Immature natural killer cell (primary cell): Measurements from ENCODE around the gene ABCC4. TPM values are rescaled to one million over a fixed set of nuclear protein-coding genes. Genes with fewer than 3 reads are reported as not detected.

Experiments used
- DNase-seq, 3 donors: peaks; one replicate each; pipeline ENCODE4 v3.0.0; 2022; ENCODE audit warnings: mixed read lengths in 1 of 3
- H3K27ac Mint-ChIP-seq, 6 donors: one replicate each; pipeline ENCODE4 v1.8.0; 2020; ENCODE audit warnings: mixed read lengths in 6 of 6, mild to moderate bottlenecking in 5 of 6, inconsistent platforms in 4 of 6, moderate library complexity in 3 of 6
- H3K27me3 Mint-ChIP-seq, 3 donors: one replicate each; pipeline ENCODE4 v1.8.0; 2020 to 2021; ENCODE audit warnings: low read depth in 3 of 3, mild to moderate bottlenecking in 3 of 3, mixed read lengths in 3 of 3, moderate library complexity in 3 of 3, inconsistent platforms in 1 of 3
- H3K36me3 Mint-ChIP-seq, 3 donors: one replicate each; pipeline ENCODE4 v1.8.0; 2020; ENCODE audit warnings: mixed read lengths in 3 of 3, inconsistent platforms in 2 of 3, mild to moderate bottlenecking in 2 of 3
- H3K4me1 Mint-ChIP-seq, 2 donors: one replicate each; pipeline ENCODE4 v1.8.0; 2020; ENCODE audit warnings: inconsistent platforms in 2 of 2, mild to moderate bottlenecking in 2 of 2, mixed read lengths in 2 of 2, moderate library complexity in 1 of 2
- H3K4me3 Mint-ChIP-seq, 5 donors: one replicate each; pipeline ENCODE4 v1.8.0; 2020; ENCODE audit warnings: mild to moderate bottlenecking in 5 of 5, mixed read lengths in 5 of 5, inconsistent platforms in 3 of 5, moderate library complexity in 3 of 5
- H3K9me3 Mint-ChIP-seq, 6 donors: one replicate each; pipeline ENCODE4 v1.8.0; 2020; ENCODE audit warnings: mild to moderate bottlenecking in 6 of 6, mixed read lengths in 6 of 6, inconsistent platforms in 4 of 6, moderate library complexity in 3 of 6
- polyA plus RNA-seq, 3 donors: library from polyadenylated mRNA; unstranded; fragments of 300-500 nt; fragmentation: Illumina TruSeq; gene quantifications; one replicate each; pipeline ENCODE4 v1.2.3, GENCODE V29; 2021

Gene ABCC4
- polyA plus RNA-seq, 3 donors from 2014 or later: 2.8 to 3.9 (median 3.0) TPM

DNA sequence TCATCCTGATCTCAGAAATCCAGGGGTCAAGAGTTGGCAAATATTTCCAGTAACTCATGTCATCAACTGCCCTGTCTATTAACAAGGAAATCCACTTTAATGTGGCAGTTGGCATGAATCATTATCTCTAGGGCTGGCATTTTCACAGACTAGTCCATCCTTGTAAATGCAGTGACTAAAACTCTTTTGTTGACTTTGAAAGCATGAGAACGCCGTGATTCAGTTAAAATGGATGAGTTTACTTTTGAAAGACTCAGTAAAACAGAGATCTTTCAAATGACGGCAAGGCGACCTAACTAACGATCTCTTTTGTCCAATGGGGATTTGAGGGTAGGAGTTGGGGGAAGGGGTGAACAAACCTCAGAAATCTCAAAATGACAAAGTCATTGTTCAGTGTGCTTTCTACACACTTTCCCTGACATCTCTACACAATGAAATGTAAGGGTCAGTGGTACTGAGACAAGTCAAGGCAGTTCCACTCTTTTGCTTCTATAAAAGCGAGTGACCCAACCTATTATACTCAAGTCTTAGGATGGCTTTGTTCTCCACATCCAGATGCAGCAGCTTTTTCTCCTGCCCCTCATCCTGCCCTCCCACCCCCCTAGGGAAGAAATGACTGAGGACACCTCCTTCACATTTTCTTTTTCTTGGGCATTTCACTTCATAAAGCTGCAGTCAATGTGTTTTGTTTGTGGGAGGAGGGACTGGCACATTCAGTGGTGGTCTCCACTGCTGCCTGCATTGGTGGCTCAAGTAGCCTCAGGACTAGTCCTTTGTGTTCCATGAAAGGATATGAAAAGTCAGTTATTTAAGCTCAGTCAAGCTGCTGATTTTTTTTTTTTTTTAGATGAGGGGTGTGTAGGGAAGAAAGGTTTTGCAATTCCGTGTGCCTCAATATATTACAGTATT is 200.5 kb downstream of the ABCC4 start:
- no peaks in the 10 kb centered on the region for H3K4me1 Mint-ChIP-seq
- H3K27ac Mint-ChIP-seq: no peak overlapping the region
- peaks cover 0 to 12% (median 10%) of the 10 kb centered on the region in 6 donors for H3K9me3 Mint-ChIP-seq
- DNase-seq: no peak
- H3K36me3 Mint-ChIP-seq: peaks cover 19 to 30% (median 20%) of the 10 kb centered on the region in 3 donors
- peaks cover 0 to 3% (median 0%) of the 10 kb centered on the region in 3 donors for H3K27me3 Mint-ChIP-seq
- H3K4me3 Mint-ChIP-seq: no peak overlapping the region

DNA sequence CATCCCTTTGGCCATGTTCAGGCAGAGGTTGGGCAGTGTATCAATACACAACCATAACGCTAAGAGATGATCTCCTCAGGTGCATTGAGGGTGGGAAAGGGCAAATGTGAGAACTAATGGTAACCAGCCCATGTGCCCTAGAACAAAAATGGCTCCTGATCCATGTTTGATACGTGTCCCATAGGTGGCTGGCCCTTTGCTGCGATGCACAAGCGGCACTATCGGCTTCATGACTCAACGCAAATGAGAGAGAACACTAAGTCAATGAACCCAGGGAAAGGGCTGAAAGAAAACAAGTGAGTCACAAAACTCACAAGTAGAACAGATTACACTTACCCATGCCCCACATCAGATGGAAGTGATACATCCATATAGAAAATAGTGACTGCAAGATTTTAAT is 201.7 kb downstream of the ABCC4 start:
- Mint-ChIP-seq H3K9me3 (peaks cover 2 to 13% (median 10%) of the 10 kb centered on the region in 6 donors), H3K36me3 (peaks cover 26 to 27% (median 26%) of the 10 kb centered on the region in 3 donors), H3K27me3 (peaks cover 0 to 1% (median 0%) of the 10 kb centered on the region in 3 donors), H3K4me1 (no peaks in the 10 kb centered on the region), H3K4me3 (no peak overlapping the region), H3K27ac (no peak overlapping the region)
- DNase-seq: no peak

GRCh38 chr13:95098916-95099315 is 202.3 kb downstream of the ABCC4 start:
- peaks cover 27 to 29% (median 29%) of the 10 kb centered on the region in 3 donors for H3K36me3 Mint-ChIP-seq
- no peak for DNase-seq
- peaks cover 0 to 1% (median 0%) of the 10 kb centered on the region in 3 donors for H3K27me3 Mint-ChIP-seq
- H3K27ac Mint-ChIP-seq: no peak overlapping the region
- no peak overlapping the region for H3K4me3 Mint-ChIP-seq
- no peaks in the 10 kb centered on the region for H3K4me1 Mint-ChIP-seq
- H3K9me3 Mint-ChIP-seq: peaks cover 2 to 13% (median 10%) of the 10 kb centered on the region in 6 donors

GRCh38 chr13:95091755-95092154 is 209.5 kb downstream of the ABCC4 start:
- no peak overlapping the region for H3K27ac Mint-ChIP-seq
- peaks cover 2 to 9% (median 7%) of the 10 kb centered on the region in 6 donors for H3K9me3 Mint-ChIP-seq
- no peak for DNase-seq
- peaks cover 0 to 1% (median under 1%) of the 10 kb centered on the region in 3 donors for H3K27me3 Mint-ChIP-seq
- H3K4me3 Mint-ChIP-seq: no peak overlapping the region
- peaks cover 6 to 10% of the 10 kb centered on the region in 2 donors for H3K4me1 Mint-ChIP-seq
- H3K36me3 Mint-ChIP-seq: peaks cover 22 to 57% (median 43%) of the 10 kb centered on the region in 3 donors

- no peak for DNase-seq
- H3K27me3 Mint-ChIP-seq: peaks cover 0 to 3% (median 0%) of the 10 kb centered on the region in 3 donors
- H3K9me3 Mint-ChIP-seq: peaks cover 0 to 7% (median 1%) of the 10 kb centered on the region in 6 donors
- H3K27ac Mint-ChIP-seq: no peak overlapping the region
- no peak overlapping the region for H3K4me3 Mint-ChIP-seq
- H3K4me1 Mint-ChIP-seq: peaks cover 6 to 10% of the 10 kb centered on the region in 2 donors
- H3K36me3 Mint-ChIP-seq: peaks cover 4 to 25% (median 25%) of the 10 kb centered on the region in 3 donors
These were observed 213.4 kb downstream of the ABCC4 start for GRCh38 chr13:95087746-95088305.

GRCh38 chr13:95086761-95087160 is 214.5 kb downstream of the ABCC4 start:
- DNase-seq: no peak
- Mint-ChIP-seq H3K9me3 (peaks cover 0 to 4% (median 0%) of the 10 kb centered on the region in 6 donors), H3K27me3 (peaks cover 0 to 3% (median 0%) of the 10 kb centered on the region in 3 donors), H3K27ac (no peak overlapping the region), H3K4me1 (peaks cover 6 to 10% of the 10 kb centered on the region in 2 donors), H3K4me3 (no peak overlapping the region), H3K36me3 (peaks cover 7 to 25% (median 22%) of the 10 kb centered on the region in 3 donors)

GRCh38 chr13:95083758-95084157 is 217.5 kb downstream of the ABCC4 start:
- Mint-ChIP-seq H3K4me1 (peaks cover 6 to 10% of the 10 kb centered on the region in 2 donors), H3K4me3 (no peak overlapping the region), H3K36me3 (peaks cover 10 to 11% (median 10%) of the 10 kb centered on the region in 3 donors), H3K27ac (no peak overlapping the region), H3K27me3 (peaks cover 0 to 3% (median 0%) of the 10 kb centered on the region in 3 donors), H3K9me3 (no peaks in the 10 kb centered on the region)
- DNase-seq: no peak

DNA sequence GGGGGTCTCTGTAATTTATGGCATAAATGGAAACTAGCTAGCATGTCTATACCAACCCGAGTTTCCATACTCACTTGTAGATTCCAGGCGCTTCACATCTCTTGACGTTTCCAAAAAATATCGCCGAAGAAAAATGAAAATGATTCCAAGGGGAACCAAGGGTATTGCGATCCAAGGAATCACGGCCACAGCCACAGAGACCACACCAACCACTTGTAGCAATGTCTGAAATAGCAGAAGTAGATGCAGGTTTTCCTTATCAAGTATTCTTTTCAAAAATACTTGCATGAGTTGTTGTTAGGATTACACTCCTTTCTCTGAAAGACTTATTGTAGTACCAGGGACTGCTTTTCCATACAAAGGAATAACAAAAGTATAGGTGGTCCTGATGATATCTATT is 218.2 kb downstream of the ABCC4 start:
- no peak overlapping the region for H3K27ac Mint-ChIP-seq
- no peaks in the 10 kb centered on the region for H3K9me3 Mint-ChIP-seq
- H3K4me3 Mint-ChIP-seq: no peak overlapping the region

GRCh38 chr13:95075506-95075905 is 225.7 kb downstream of the ABCC4 start:
- Mint-ChIP-seq H3K27ac (no peak overlapping the region), H3K4me1 (no peaks in the 10 kb centered on the region), H3K9me3 (no peaks in the 10 kb centered on the region), H3K4me3 (no peak overlapping the region), H3K36me3 (peaks cover 28 to 39% (median 38%) of the 10 kb centered on the region in 3 donors), H3K27me3 (no peaks in the 10 kb centered on the region)
- DNase-seq: no peak

More for the DNA sequence above, 218.2 kb downstream of the ABCC4 start:
- Mint-ChIP-seq H3K36me3 (peaks cover 10 to 15% (median 10%) of the 10 kb centered on the region in 3 donors), H3K4me1 (peaks cover 5 to 7% of the 10 kb centered on the region in 2 donors), H3K27me3 (peaks cover 0 to 3% (median 0%) of the 10 kb centered on the region in 3 donors)
- no peak for DNase-seq

- DNase-seq: no peak
- Mint-ChIP-seq H3K27me3 (no peaks in the 10 kb centered on the region), H3K9me3 (no peaks in the 10 kb centered on the region), H3K4me3 (no peak overlapping the region), H3K4me1 (no peaks in the 10 kb centered on the region), H3K27ac (no peak overlapping the region), H3K36me3 (peaks cover 34 to 45% (median 43%) of the 10 kb centered on the region in 3 donors)
These were observed 226.4 kb downstream of the ABCC4 start for GRCh38 chr13:95074820-95075219.

GRCh38 chr13:95073747-95074311 is 227.4 kb downstream of the ABCC4 start:
- H3K36me3 Mint-ChIP-seq: peaks cover 42 to 54% (median 50%) of the 10 kb centered on the region in 3 donors
- no peak for DNase-seq
- H3K4me3 Mint-ChIP-seq: no peak overlapping the region

GRCh38 chr13:95067303-95067702 is 233.9 kb downstream of the ABCC4 start:
- no peak overlapping the region for H3K27ac Mint-ChIP-seq
- peaks cover 38 to 45% (median 39%) of the 10 kb centered on the region in 3 donors for H3K36me3 Mint-ChIP-seq
- no peaks in the 10 kb centered on the region for H3K4me1 Mint-ChIP-seq
- no peak for DNase-seq
- peaks cover 0 to 2% (median 0%) of the 10 kb centered on the region in 6 donors for H3K9me3 Mint-ChIP-seq
- H3K27me3 Mint-ChIP-seq: no peaks in the 10 kb centered on the region
- no peak overlapping the region for H3K4me3 Mint-ChIP-seq

More at GRCh38 chr13:95073747-95074311, 227.4 kb downstream of the ABCC4 start:
- Mint-ChIP-seq H3K27me3 (no peaks in the 10 kb centered on the region), H3K27ac (no peak overlapping the region), H3K4me1 (no peaks in the 10 kb centered on the region), H3K9me3 (no peaks in the 10 kb centered on the region)

DNA sequence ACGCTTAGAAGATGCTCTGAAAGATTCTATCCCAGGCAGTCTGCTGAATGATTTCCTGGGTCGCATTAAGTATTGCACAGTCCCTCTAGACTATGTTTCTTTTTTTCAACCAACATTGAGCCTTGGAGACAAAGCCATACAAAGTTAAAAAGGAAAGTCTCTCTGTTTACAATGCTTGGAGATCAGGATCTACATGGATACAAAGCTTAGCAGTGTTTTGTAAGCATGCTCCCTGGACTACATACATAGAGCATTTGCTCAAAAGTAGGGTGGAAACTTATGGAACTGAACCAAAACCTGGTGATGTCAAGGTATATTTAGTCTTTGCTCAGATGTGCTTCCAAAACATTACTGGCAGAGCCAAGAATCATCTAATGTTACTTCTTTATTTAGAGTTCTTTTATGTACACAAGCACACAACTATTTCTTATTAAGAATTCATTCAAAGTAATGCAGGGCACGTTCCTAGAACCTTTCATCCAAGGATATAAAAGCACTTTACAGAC is 241.2 kb downstream of the ABCC4 start:
- Mint-ChIP-seq H3K27ac (no peak overlapping the region), H3K4me1 (no peaks in the 10 kb centered on the region), H3K27me3 (no peaks in the 10 kb centered on the region), H3K4me3 (no peak overlapping the region), H3K36me3 (peaks cover 3 to 21% (median 8%) of the 10 kb centered on the region in 3 donors), H3K9me3 (no peaks in the 10 kb centered on the region)
- no peak for DNase-seq
